Neuronal stem cell (in vitro differentiated cells): ENCODE data around the gene KIF18B.

Experiments used
- DNase-seq: peaks from one replicate; pipeline ENCODE4 v3.0.0-alpha.2; 2013; ENCODE audit warnings: low spot score
- H2AFZ ChIP-seq: one replicate; pipeline ENCODE4 v1.6.1; 2013; ENCODE audit warnings: mild to moderate bottlenecking, low read length, inconsistent platforms
- H2AK5ac ChIP-seq: 2 replicates; pipeline ENCODE4 v1.6.1; 2013; ENCODE audit warnings: low read depth, mild to moderate bottlenecking, inconsistent platforms, low read length, moderate library complexity, mixed read lengths
- H2BK120ac ChIP-seq: 2 replicates; pipeline ENCODE4 v1.6.1; 2013; ENCODE audit warnings: low read depth, mild to moderate bottlenecking, inconsistent platforms, low read length, moderate library complexity, mixed read lengths
- H2BK12ac ChIP-seq: one replicate; pipeline ENCODE4 v1.6.1; 2013; ENCODE audit warnings: low read length, inconsistent platforms
- H2BK15ac ChIP-seq: 2 replicates; pipeline ENCODE4 v1.6.1; 2013; ENCODE audit warnings: mild to moderate bottlenecking, low read length, inconsistent platforms, mixed read lengths
- H2BK5ac ChIP-seq: one replicate; pipeline ENCODE4 v1.6.1; 2013; ENCODE audit warnings: inconsistent platforms, mild to moderate bottlenecking, low read length, moderate library complexity
- H3K14ac ChIP-seq: one replicate; pipeline ENCODE4 v1.6.1; 2013; ENCODE audit warnings: low read length, inconsistent platforms
- H3K18ac ChIP-seq: 2 replicates; pipeline ENCODE4 v1.6.1; 2013; ENCODE audit warnings: low read length, inconsistent platforms
- H3K23ac ChIP-seq: 2 replicates; pipeline ENCODE4 v1.6.1; 2013; ENCODE audit warnings: low read depth, mild to moderate bottlenecking, mixed read lengths, low read length, inconsistent platforms; ENCODE audit not compliant: poor library complexity
- H3K27ac ChIP-seq: replicated peaks from 3 replicates; pipeline ENCODE4 v1.5.1; 2013; ENCODE audit warnings: low read length, inconsistent platforms
- H3K27me3 ChIP-seq, 3 experiments: 2 replicates each; pipeline ENCODE4 v1.6.1; 2013; ENCODE audit warnings: low read length in 3 of 3, mild to moderate bottlenecking in 2 of 3, inconsistent platforms in 1 of 3, low read depth in 1 of 3, mixed read lengths in 1 of 3, moderate library complexity in 1 of 3; ENCODE audit not compliant: control insufficient read depth in 3 of 3, insufficient read depth in 3 of 3
- H3K36me3 ChIP-seq, 2 donors: replicated peaks in 1 of 2; 2 replicates each; pipeline ENCODE4 v1.6.1; 2013; ENCODE audit warnings: low read length in 2 of 2; ENCODE audit not compliant: control insufficient read depth in 2 of 2, insufficient read depth in 2 of 2
- H3K4ac ChIP-seq: 2 replicates; pipeline ENCODE4 v1.6.1; 2013; ENCODE audit warnings: inconsistent platforms, mild to moderate bottlenecking, low read length, moderate library complexity
- H3K4me1 ChIP-seq, 2 donors: 1 replicate in 1 of 2; 2 replicates in 1 of 2; pipeline ENCODE4 v1.6.1; 2013; ENCODE audit warnings: low read length in 2 of 2, low read depth in 1 of 2; ENCODE audit not compliant: control insufficient read depth in 2 of 2, insufficient read depth in 1 of 2
- H3K4me2 ChIP-seq: one replicate; pipeline ENCODE4 v1.6.1; 2013; ENCODE audit warnings: mild to moderate bottlenecking, low read length, inconsistent platforms; ENCODE audit not compliant: insufficient read depth, poor library complexity, severe bottlenecking
- H3K4me3 ChIP-seq, 2 donors: 2 replicates each; pipeline ENCODE4 v1.5.1; 2013; ENCODE audit warnings: low read length in 2 of 2, mild to moderate bottlenecking in 2 of 2, inconsistent platforms in 1 of 2, moderate library complexity in 1 of 2
- H3K79me1 ChIP-seq: one replicate; pipeline ENCODE4 v1.6.1; 2013; ENCODE audit warnings: low read depth, mild to moderate bottlenecking, inconsistent platforms, low read length, moderate library complexity
- H3K9ac ChIP-seq: one replicate; pipeline ENCODE4 v1.6.1; 2013; ENCODE audit warnings: mild to moderate bottlenecking, low read depth, low read length, inconsistent platforms; ENCODE audit not compliant: poor library complexity
- H3K9me3 ChIP-seq, 2 donors: replicated peaks in 1 of 2; 2 replicates each; pipeline versions ENCODE3 to v1.6.1; 2013; ENCODE audit warnings: low read length in 2 of 2, mild to moderate bottlenecking in 2 of 2, inconsistent platforms in 1 of 2, low read depth in 1 of 2, mixed read lengths in 1 of 2, moderate library complexity in 1 of 2; ENCODE audit not compliant: control insufficient read depth in 2 of 2, insufficient read depth in 1 of 2
- H4K8ac ChIP-seq: one replicate; pipeline ENCODE4 v1.6.1; 2013; ENCODE audit warnings: low read depth, mild to moderate bottlenecking, inconsistent platforms, low read length, moderate library complexity
- H4K91ac ChIP-seq: one replicate; pipeline ENCODE4 v1.6.1; 2013; ENCODE audit warnings: low read length, low read depth, mild to moderate bottlenecking, inconsistent platforms; ENCODE audit not compliant: poor library complexity
- WGBS, 2 donors: extraction: QIAGEN DNeasy Blood & Tissue Kit; methylation state at CpG; one replicate each; pipeline ENCODE4 v1.1.7; 2013; ENCODE audit warnings: missing lambda C conversion rate in 2 of 2, mixed read lengths in 1 of 2; ENCODE audit not compliant: insufficient read length in 2 of 2, insufficient replicate concordance in 1 of 2; ENCODE audit errors: extremely low coverage in 2 of 2; 5-methylcytosine and 5-hydroxymethylcytosine counted together

KIF18B gene

DNA sequence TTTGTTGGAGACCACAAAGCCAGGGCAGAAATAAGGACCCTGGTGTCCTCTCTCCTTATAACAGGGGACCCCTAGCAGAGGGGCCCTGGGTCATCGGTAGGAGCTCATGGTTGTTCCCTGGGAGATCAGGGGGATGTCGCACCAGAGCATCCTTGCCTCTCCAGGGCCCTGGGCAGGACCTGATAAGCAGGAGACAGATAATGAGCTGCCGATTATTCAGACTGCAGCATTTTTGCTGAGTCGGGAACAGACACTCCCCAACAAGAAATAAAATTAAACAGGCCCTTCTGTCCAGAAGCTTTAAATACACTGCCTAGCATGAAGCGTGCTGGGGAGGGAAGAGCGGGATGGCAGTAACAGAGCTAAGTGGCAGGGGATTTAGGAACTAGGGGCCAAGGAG, 16.9 kb downstream of the KIF18B start:
- Histone ChIP-seq H3K14ac (no peak overlapping the region), H2BK15ac (no peak overlapping the region), H3K4me2 (no peak overlapping the region), H3K9ac (no peak overlapping the region), H3K4ac (no peak overlapping the region), H2AFZ (no peak overlapping the region), H3K27ac (no peak overlapping the region), H2BK12ac (no peak overlapping the region), H4K91ac (no peak overlapping the region), H2AK5ac (no peak overlapping the region), H3K23ac (no peak overlapping the region), H3K4me3 (no peak overlapping the region), H4K8ac (no peak overlapping the region), H3K79me1 (peaks cover 10% of the 10 kb centered on the region), H3K9me3 (no peaks in the 10 kb centered on the region), H3K36me3 (peaks cover 88 to 99% of the 10 kb centered on the region in 2 donors), H3K27me3 (no peaks in the 10 kb centered on the region), H3K4me1 (no peaks in the 10 kb centered on the region), H2BK5ac (no peak overlapping the region), H2BK120ac (no peak overlapping the region), H3K18ac (no peak overlapping the region)
- WGBS, 2 donors = no CpG with 5 or more reads among the region's 6 CpGs
- DNase-seq = no peak

GRCh38 chr17:44928950-44929720, 18.4 kb downstream of the KIF18B start:
- no peak overlapping the region for H3K14ac ChIP-seq
- peaks cover 74 to 89% of the 10 kb centered on the region in 2 donors for H3K36me3 ChIP-seq
- H2AK5ac ChIP-seq = no peak overlapping the region
- no CpG with 5 or more reads among the region's 7 CpGs for WGBS, 2 donors
- no peaks in the 10 kb centered on the region for H3K27me3 ChIP-seq
- H2BK120ac ChIP-seq = no peak overlapping the region
- H3K79me1 ChIP-seq = peaks cover 8% of the 10 kb centered on the region
- no peak overlapping the region for H4K8ac ChIP-seq
- H4K91ac ChIP-seq = no peak overlapping the region
- no peak overlapping the region for H2BK12ac ChIP-seq
- no peak overlapping the region for H3K23ac ChIP-seq
- no peak overlapping the region for H3K4me3 ChIP-seq
- no peak overlapping the region for H2BK5ac ChIP-seq
- no peak overlapping the region for H3K18ac ChIP-seq
- no peak overlapping the region for H3K4ac ChIP-seq
- H3K4me1 ChIP-seq = no peaks in the 10 kb centered on the region
- H3K27ac ChIP-seq = no peak overlapping the region
- no peak for DNase-seq
- H3K4me2 ChIP-seq = no peak overlapping the region
- H2BK15ac ChIP-seq = no peak overlapping the region
- no peaks in the 10 kb centered on the region for H3K9me3 ChIP-seq
- H2AFZ ChIP-seq = no peak overlapping the region
- H3K9ac ChIP-seq = no peak overlapping the region

- Histone ChIP-seq H2BK12ac (no peak overlapping the region), H3K9me3 (no peaks in the 10 kb centered on the region), H3K27ac (no peak overlapping the region), H3K4me2 (no peak overlapping the region), H2BK15ac (no peak overlapping the region), H3K79me1 (peaks cover 6% of the 10 kb centered on the region), H3K36me3 (peaks cover 68 to 80% of the 10 kb centered on the region in 2 donors), H4K91ac (no peak overlapping the region), H3K4ac (no peak overlapping the region), H3K18ac (no peak overlapping the region), H3K23ac (no peak overlapping the region), H2AFZ (no peak overlapping the region), H3K27me3 (no peaks in the 10 kb centered on the region), H3K4me1 (no peaks in the 10 kb centered on the region), H2BK5ac (no peak overlapping the region), H2AK5ac (no peak overlapping the region), H3K14ac (no peak overlapping the region), H4K8ac (no peak overlapping the region), H3K9ac (no peak overlapping the region), H2BK120ac (no peak overlapping the region), H3K4me3 (no peak overlapping the region)
- no CpG with 5 or more reads among the region's 15 CpGs for WGBS, 2 donors
- DNase-seq = no peak
Observed at GRCh38 chr17:44928136-44928535, 19.4 kb downstream of the KIF18B start.

- WGBS, 2 donors = no CpG with 5 or more reads among the region's 3 CpGs
- Histone ChIP-seq H3K4me1 (peaks cover 0 to 3% of the 10 kb centered on the region in 2 donors), H2BK5ac (no peak overlapping the region)
Observed at GRCh38 chr17:44927696-44928095, 19.9 kb downstream of the KIF18B start.

More at GRCh38 chr17:44927696-44928095, 19.9 kb downstream of the KIF18B start:
- Histone ChIP-seq H3K4ac (no peak overlapping the region), H3K9ac (no peak overlapping the region), H3K9me3 (no peaks in the 10 kb centered on the region), H2BK12ac (no peak overlapping the region), H3K14ac (no peak overlapping the region), H3K18ac (no peak overlapping the region), H2BK120ac (no peak overlapping the region), H3K4me2 (no peak overlapping the region), H2BK15ac (no peak overlapping the region), H2AK5ac (no peak overlapping the region), H3K36me3 (peaks cover 63 to 75% of the 10 kb centered on the region in 2 donors), H4K8ac (no peak overlapping the region), H3K4me3 (no peak overlapping the region), H3K23ac (no peak overlapping the region), H3K27me3 (no peaks in the 10 kb centered on the region), H3K27ac (no peak overlapping the region), H2AFZ (no peak overlapping the region), H4K91ac (no peak overlapping the region), H3K79me1 (peaks cover 6% of the 10 kb centered on the region)
- DNase-seq = no peak
